Measurements from ENCODE around the gene INSR. TPM values are rescaled to one million over a fixed set of nuclear protein-coding genes. Genes with fewer than 3 reads are reported as not detected.

Gene INSR
- total RNA-seq, 1 donor from 2014 or later: 14.1 TPM

- TF ChIP-seq CTCF (conservative IDR thresholded peaks at IDR 0.05): no peak
- H3K4me3 Mint-ChIP-seq: no peak overlapping the region
- no peak for DNase-seq (ENCODE audit: low read depth, low spot score)
- no peaks in the 10 kb centered on the region for H3K36me3 Mint-ChIP-seq (ENCODE audit: low read depth)
- H3K9me3 Mint-ChIP-seq: no peaks in the 10 kb centered on the region
- H3K27me3 Mint-ChIP-seq (ENCODE audit: low read depth): no peaks in the 10 kb centered on the region
- no peaks in the 10 kb centered on the region for H3K4me1 Mint-ChIP-seq
- H3K27ac Mint-ChIP-seq (ENCODE audit: unreplicated experiment): no peak overlapping the region
Measured at GRCh38 chr19:7182489-7182888, 111.7 kb downstream of the INSR start.

DNA sequence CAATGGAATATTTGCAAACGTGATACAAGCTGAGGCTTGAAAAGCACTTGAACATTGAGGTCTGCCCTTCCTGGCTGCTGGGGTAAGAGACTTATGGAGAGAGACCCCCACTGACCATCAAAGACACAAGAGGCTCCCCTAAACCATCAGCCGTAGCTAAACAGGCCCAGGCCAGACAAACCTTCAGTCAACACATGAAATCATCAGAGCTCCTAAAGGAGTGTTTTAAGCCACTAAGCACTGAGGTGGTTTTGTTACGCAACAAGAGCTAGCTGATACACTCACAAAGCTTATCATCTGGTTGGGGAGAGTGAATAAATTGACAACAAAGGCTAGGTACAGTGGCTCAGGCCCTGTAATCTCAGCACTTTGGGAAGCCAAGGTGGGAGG, 114.3 kb downstream of the INSR start:
- DNase-seq (ENCODE audit: low read depth, low spot score): no peak
- H3K36me3 Mint-ChIP-seq (ENCODE audit: low read depth): no peaks in the 10 kb centered on the region
- no peak overlapping the region for H3K4me3 Mint-ChIP-seq
- TF ChIP-seq CTCF (conservative IDR thresholded peaks at IDR 0.05): no peak
- no peak overlapping the region for H3K27ac Mint-ChIP-seq (ENCODE audit: unreplicated experiment)
- no peaks in the 10 kb centered on the region for H3K27me3 Mint-ChIP-seq (ENCODE audit: low read depth)
- no peaks in the 10 kb centered on the region for H3K4me1 Mint-ChIP-seq
- H3K9me3 Mint-ChIP-seq: no peaks in the 10 kb centered on the region

DNA sequence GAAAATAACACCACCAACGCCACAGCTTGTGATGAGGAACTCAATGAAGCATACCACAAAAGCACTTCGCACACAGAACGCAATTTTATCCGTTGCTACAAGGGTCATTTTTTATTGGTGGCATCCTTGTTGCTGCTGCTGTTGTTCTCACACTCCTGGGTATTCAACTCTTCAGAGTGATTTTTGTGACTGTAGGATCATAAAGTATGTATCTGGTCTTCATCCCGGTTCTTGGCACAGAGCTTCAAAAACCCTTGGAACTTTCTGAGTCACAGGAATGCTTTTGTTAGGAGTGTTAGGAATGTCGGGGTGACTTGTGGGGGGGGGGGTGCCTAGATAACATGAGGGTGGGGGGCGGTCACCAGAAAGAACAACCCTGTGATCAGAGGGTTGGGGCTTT, 116.3 kb downstream of the INSR start:
- H3K27ac Mint-ChIP-seq (ENCODE audit: unreplicated experiment): no peak overlapping the region
- DNase-seq (ENCODE audit: low read depth, low spot score): no peak
- H3K27me3 Mint-ChIP-seq (ENCODE audit: low read depth): no peaks in the 10 kb centered on the region
- no peaks in the 10 kb centered on the region for H3K36me3 Mint-ChIP-seq (ENCODE audit: low read depth)
- H3K4me1 Mint-ChIP-seq: no peaks in the 10 kb centered on the region
- no peak overlapping the region for H3K4me3 Mint-ChIP-seq
- H3K9me3 Mint-ChIP-seq: no peaks in the 10 kb centered on the region
- TF ChIP-seq CTCF (conservative IDR thresholded peaks at IDR 0.05): no peak

- H3K36me3 Mint-ChIP-seq (ENCODE audit: low read depth): peaks cover 8% of the 10 kb centered on the region
- no peak for TF ChIP-seq CTCF (conservative IDR thresholded peaks at IDR 0.05)
- no peak for DNase-seq (ENCODE audit: low read depth, low spot score)
- no peaks in the 10 kb centered on the region for H3K27me3 Mint-ChIP-seq (ENCODE audit: low read depth)
- no peaks in the 10 kb centered on the region for H3K4me1 Mint-ChIP-seq
- no peaks in the 10 kb centered on the region for H3K9me3 Mint-ChIP-seq
- no peak overlapping the region for H3K4me3 Mint-ChIP-seq
- peak overlapping the region; percentile 81 for H3K27ac Mint-ChIP-seq (ENCODE audit: unreplicated experiment)
Measured at GRCh38 chr19:7176792-7177191, 117.4 kb downstream of the INSR start.

DNA sequence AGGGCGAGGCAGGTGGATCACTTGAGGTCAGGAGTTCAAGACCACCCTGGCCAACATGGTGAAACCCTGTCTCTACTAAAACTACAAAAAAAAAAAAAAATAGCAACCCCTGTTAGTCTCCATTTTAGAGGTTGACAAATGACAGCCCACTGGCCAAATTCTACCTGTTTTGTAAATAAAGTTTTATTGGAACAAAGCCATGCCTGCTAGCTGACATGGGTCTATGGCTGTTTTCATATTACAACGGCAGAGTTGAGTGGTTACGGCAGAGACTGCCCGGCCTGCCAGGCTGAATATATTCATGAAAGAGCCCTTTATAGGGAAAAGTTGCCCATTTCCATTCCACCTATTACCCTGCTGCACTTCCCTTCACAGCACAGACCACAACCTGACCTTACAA, 121.4 kb downstream of the INSR start:
- no peak for TF ChIP-seq CTCF (conservative IDR thresholded peaks at IDR 0.05)
- DNase-seq (ENCODE audit: low read depth, low spot score): no peak
- Mint-ChIP-seq H3K4me3 (no peak overlapping the region), H3K9me3 (peaks cover 8% of the 10 kb centered on the region), H3K36me3 (ENCODE audit: low read depth) (peaks cover 28% of the 10 kb centered on the region), H3K27me3 (ENCODE audit: low read depth) (no peaks in the 10 kb centered on the region), H3K4me1 (no peaks in the 10 kb centered on the region), H3K27ac (ENCODE audit: unreplicated experiment) (no peak overlapping the region)

DNA sequence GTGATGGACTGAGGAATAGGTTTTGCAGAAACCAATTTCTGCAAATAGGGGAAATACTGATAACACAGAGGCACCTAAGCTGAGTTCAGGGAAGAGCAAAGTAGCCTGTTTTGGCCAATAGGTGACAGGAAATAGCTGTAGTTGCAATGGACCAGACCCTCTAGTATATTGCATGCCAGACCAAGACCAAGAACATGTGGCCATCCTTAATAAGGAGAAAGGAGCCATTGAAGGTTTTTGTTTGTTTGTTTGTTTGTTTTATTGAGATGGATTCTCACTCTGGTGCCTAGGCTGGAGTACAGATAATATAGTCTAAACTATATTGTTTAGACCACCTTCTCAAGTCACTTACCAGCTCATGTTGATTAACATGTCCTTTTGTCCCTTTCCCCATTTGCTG, 123.2 kb downstream of the INSR start:
- H3K36me3 Mint-ChIP-seq (ENCODE audit: low read depth): peaks cover 31% of the 10 kb centered on the region
- no peak overlapping the region for H3K4me3 Mint-ChIP-seq
- H3K9me3 Mint-ChIP-seq: peaks cover 8% of the 10 kb centered on the region
- no peak for DNase-seq (ENCODE audit: low read depth, low spot score)
- H3K4me1 Mint-ChIP-seq: no peaks in the 10 kb centered on the region
- H3K27me3 Mint-ChIP-seq (ENCODE audit: low read depth): no peaks in the 10 kb centered on the region
- TF ChIP-seq CTCF (conservative IDR thresholded peaks at IDR 0.05): no peak
- H3K27ac Mint-ChIP-seq (ENCODE audit: unreplicated experiment): no peak overlapping the region
